Measurements from ENCODE around the gene KANTR.

Gene KANTR, protein sequence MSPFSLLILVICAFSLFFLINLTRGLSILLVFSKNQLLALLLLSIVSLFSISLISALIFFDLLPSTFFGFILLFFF

DNA sequence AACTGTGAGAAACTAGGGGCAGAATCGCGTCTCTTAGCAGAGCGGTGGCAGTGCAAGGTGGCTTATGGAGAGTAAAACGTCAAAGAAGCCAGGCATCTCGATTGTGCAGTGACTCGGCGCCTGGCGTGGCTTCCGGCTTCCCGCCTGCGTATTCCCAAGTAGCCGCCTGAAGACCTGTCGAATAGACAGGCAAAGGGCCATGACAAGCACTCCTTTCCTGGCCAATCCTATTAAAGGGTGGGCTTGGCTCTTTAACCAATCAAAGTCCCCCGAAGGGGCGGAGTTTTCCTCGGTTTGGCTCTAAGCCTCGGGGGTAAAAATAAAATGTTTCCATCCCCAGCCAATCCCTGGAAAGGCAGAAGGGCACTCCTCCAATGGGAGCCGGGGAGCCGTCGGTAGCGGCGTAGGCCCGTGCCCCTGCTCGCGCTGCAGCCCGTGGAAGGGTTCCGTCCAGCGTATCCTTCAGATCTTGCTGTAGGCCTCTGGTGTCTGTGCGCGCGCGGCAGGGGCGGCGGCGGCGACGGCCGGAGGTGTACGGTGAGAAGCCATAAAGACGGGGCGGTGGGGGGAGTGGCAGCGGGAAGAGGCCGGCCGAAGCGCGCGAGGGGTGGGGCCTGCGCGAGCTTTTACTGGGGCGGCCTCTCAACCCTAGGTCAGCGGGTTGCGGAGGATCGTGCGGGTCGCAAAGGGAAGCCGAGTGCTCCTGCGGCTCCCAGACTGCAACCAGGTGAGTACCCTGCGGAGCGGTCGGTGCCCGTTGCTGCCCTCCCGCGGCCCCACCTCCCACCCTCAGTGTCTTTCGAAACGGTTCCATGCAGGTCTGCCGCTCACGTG is at the start of gene KANTR:
TSS of gene KANTR (plus strand) at position 395 of the 834 bp plus-strand sequence. CDS start 30,131 bp downstream, outside the sequence.
- DNase-seq: peak; percentile 88 to 89

DNA sequence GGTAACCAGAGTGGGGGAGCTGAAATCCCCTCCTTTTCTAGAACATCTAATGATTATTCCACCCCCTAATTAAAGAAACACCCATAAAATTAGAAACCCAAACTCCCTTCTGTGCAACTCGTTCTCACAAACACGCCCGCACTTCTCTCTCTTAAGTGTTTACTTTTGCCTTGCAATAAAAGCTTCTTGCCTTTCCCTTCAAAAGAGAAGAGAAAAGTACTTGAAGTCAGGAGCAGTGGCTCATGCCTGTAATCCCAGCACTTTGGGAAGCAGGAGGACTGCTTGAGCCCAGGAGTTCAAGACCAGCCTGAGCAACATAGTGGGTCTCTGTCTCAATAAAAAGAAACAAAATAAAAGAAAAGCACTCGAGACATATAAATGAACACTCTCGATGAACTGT is 48.9 kb upstream of the KANTR start:
- DNase-seq: no peak

DNA sequence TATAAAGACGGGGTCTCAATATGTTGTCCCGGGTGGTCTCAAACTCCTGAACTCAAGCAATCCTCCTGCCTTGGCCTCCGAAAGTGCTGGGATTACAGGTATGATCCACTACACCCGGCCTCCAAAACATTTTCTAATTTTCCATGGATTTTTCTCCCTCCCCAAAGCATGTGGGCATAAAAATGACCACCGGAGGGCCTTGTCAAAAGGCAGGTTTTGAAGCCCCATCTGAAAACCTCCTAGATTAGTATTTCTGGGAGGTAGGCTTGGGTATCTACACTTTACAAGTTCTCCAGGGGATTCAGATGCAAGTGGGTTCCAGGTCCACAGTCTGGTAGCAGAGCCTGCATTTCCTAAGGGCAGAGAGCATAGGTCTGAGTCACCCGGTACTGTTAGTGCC is 46.7 kb upstream of the KANTR start:
- peak in 1 of 2 experiments; percentile 1 for DNase-seq

DNA sequence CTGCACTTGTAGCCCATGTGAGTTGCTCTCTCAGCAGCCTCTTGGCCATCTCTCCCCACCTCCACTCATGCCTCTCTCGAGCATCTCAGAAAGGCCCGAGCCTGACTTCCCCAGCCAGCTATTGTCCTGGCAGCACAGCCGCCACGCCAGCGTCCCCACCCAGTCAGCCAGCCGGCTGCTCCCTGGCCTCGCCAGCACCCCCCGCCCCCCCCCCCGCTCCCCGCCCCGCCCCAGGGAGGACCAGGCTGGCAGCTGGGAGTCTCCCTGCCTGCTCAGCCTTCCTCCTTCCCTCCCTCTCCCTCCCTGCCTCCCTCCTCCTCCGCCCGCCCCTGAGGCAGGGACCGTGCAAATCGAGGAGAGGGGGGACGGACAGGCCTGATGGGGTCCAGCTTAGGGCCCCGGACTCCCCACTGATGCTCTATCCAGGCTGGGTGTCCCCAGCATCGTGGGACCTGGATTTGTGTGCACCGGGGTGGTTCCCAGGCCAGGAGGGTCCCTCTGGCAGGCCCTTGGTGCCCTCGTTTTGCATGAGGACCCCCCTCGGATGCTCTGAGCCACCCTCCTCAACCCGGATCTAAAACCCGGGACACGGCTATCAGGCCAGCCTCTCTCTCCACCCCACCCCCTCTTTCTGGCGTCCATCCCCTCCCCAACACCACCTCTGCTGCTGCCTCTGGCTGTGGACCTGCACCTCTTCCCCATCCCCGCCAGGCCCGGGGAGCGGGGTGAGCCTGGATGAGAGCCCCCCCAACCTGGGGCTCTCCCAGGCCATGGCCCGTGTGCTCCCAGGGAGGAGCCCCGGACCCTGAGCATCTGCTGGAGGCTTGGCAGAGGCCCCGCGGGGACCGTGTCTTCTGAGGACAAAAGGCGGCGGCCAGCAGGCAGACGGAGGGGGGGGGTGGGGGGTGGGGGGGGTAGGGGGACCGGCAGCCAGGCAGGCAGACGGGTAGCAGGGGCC is 45.5 kb upstream of the KANTR start, which contains the start of gene GPR173:
TSS of gene GPR173 (plus strand) at position 621 of the 958 bp plus-strand sequence. CDS start 27,833 bp downstream, outside the sequence.
- peak; percentile 12 to 46 for DNase-seq

DNA sequence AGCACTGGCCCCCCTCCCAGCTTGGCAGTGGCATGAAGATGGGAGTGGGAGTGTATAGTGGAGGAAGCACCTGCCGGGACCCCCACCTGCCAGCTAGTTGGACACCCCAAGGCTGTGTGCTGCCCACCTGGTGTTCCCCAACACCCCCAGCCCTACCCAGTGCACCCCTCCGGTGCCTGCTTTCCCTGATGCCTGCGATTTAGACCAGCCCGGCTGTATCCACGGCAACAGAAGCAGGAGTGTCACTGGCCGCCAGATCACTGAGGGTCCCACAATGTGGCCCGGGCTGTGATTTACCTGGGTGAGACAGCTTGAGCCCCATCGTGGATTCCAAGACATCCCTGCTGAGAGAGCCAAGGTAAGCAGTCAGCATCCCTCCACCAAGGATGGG is 44.8 kb upstream of the KANTR start:
- no peak for DNase-seq

DNA sequence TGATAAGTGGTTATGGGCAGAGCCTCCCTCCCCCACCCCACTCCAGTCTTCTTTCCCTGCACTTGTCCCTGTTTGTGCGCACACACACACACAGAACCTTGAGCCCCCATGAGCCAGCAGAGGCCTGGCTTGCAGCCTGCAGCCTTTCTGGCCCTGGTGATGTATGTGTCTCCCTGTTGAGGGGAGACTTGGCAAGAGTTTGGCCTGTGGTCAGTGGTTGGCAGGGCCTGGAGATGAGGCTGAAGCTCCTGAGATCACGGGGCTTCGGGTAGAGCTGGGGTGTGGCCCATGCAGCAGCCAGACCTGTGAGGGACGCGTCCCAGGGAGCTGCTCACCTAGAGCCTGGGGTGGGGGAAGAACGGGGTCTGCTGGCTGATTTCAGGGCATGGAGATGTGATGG is 43.1 kb upstream of the KANTR start:
- no peak for DNase-seq

DNA sequence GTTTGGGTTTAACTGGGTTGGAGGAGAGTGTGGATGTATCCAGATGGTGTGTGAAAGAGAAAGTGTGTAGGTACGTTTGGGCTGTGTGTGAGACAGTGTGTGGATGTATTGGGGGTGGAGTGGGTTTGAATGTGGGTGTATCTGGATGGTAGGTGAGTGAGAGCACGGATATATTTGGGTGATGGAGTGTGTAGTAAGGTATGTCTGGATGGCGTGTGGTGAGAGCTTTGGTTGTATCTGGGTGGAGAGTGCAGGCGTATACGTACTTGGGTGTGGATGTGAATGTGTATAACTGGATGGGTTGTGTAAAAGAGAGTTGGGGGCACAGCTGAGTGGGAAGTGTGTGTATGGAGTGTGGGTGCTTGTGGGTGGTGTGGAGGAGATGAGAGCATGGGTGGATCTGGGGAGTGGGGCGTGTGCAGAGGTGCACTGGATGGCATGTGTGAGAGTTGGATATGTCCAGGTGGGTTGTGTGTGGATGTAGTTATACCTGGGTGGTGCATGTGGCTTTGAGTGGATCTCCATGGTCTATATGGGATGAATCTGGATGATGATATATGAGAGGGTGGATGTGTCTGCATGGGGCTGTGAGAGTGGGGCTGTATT is 38.6 kb upstream of the KANTR start:
- DNase-seq: no peak

DNA sequence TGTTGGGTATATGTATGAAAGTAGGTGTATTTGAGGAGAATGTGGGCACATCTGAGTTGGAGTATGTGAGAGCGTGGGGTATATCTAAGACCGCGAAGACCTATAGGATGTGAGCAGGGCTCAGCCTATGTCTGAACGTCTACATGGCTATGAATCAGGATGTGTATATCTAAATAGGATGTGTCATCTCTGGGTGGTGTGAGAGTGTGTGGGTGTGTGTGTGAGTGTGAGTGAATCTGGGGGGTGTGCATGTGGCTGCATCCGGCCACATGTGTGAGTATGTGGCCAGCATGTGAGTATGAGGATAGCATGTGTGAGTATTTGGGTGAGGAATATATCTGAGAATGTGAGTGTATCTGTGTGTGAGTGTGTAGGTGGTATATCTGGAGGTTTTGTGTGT is 37.6 kb upstream of the KANTR start:
- DNase-seq: no peak

DNA sequence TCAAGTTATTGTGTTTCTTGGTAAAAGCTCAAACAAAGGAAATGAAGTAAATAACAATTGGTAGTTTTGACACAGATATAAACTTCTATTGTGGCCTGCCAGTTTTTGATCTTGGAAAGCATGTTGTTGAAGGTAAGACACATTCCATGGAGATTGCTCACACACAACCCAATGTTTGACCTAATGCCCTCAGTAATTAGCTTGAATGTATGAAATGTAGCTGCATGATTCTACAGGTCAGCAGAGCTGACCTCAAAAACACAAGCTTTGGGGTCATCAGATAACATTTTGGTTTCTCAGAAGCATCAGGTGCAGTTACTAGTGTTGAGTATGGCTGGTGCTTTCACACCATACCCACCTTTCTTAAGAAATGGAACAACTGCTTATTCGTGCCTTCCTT is 28.8 kb upstream of the KANTR start:
- no peak for DNase-seq

DNA sequence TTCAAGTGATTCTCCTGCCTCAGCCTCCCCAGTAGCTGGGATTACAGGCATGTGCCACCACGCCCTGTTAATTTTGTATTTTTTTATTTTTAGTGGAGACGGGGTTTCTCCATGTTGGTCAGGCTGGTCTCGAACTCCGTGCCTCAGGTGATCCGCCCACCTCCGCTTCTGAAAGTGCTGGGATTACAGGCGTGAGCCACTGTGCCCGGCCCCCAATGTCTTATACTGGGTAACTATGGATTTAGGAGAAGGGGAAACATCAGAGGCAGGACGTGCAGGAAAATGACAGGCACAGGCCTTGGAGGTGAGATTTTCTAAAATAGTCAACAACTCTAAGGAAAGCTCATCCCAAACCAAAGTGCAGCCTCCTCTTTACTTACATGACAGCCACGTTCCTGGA is 22.9 kb upstream of the KANTR start:
- no peak for DNase-seq

DNA sequence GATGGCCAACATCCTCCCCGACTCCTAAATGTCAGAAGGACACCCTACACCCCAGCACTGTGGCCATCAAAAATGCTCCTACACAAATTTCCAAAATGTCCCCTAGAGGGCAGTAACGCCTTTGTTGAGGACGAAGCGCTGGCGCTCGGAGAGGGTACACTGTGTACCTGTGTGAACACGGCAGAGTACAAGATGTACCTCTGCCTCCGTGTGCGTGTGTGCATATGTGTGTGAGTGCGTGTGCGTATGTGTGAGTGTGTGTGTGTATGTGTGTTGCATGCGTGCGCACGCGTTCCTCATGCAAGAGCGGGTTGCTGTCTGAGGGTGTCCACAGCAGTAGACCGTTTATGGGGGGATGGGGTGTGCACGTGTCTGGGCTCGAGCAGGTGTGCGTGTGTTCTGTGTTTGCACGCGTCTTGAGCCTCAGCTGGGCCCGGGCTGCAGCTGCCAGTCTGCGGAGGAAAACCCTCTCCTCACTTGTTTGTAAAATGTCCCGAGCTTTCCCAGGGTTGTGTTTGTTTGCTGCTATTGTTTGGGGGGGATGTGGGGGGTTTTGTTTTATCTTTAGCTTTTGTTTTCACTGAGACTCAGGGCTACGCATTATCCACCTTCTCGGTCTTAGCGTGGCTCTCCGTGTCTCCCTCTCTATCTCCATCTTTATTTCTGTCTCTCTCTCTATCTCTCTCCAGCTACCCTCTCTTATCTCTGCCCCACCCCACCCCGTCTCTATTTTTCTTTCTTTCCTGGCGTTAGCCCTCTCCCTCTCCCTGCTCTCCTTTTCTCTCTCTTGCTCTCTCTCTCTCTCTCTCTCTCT is 22.1 kb upstream of the KANTR start:
- DNase-seq: peak; percentile 73 to 76

DNA sequence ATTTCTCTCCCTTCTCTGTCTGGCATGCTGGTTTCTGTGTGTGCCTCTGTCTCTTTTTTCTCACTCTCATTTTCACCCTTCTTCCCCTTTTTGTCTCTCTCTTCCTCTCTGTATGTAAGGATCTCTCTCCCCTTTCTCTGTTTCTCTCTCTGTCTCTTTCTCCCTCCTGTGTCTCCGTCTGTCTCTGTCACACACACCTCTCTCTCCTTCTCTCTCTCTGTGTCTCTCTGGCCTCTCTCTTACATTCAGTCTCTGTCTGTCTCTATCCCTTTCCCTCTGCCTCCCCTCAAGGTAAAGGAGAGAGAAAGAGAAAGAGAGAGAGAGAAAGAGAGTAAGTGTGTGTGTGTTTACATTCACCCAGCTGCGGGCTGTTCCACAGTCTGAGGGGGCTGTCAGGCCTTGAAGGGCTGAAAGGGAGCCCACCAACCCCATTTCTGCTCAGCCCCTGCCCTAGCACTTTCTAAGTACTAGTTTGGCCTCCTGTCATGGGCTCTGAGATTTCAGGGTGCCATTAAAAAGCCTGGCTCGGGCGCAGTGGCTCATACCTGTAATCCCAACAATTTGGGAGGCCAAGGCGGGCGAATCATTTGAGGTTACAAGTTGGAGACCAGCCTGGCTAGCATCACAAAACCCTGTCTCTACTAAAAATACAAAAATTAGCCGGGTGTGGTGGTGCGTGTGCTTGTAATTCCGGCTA is 21.4 kb upstream of the KANTR start:
- no peak for DNase-seq

DNA sequence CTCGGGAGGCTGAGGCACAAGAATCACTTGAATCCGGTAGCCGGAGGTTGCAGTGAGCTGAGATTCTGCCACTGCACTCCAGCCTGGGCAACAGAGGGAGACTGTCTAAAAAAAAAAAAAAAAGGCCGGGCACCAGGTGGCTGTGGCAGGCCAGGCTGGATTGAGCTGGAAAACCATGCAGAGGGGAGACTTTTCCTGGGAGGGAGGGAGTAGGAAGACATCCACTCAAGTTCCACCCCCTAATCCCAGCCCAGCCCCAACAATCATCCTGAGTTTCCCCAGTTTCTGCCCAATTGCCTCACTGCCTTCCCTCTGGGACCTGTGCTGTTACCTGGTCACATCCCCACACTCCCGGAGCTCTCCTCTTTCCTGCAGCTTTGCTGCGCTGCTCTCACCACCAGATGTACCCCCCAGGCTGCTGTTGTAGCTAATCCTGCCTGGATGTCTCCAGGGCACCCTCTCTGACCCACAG is 20.8 kb upstream of the KANTR start:
- peak; percentile 51 to 52 for DNase-seq

DNA sequence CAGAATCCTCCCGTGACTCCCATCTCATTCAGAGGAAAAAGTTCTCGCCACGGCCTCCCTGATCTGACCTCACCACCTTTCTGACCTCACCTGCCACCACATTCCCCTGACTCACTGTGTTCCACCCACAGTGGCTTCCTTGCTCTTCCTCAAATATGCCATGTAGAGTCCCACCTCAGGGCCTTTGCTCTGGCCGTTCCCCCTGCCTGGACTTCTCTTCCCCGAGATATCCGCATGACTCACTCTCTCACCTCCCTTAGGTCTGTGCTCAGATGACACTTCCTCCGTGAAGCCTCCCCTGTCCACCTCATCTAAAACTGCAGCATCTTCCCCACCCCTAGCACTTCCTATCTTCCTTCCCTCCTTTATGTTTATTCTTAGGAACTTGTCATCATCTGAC is 18.9 kb upstream of the KANTR start:
- no peak for DNase-seq

DNA sequence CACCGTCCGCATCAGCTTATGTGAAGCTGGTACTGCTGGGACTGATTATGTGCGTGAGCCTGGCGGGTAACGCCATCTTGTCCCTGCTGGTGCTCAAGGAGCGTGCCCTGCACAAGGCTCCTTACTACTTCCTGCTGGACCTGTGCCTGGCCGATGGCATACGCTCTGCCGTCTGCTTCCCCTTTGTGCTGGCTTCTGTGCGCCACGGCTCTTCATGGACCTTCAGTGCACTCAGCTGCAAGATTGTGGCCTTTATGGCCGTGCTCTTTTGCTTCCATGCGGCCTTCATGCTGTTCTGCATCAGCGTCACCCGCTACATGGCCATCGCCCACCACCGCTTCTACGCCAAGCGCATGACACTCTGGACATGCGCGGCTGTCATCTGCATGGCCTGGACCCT is 17.3 kb upstream of the KANTR start:
- DNase-seq: no peak

DNA sequence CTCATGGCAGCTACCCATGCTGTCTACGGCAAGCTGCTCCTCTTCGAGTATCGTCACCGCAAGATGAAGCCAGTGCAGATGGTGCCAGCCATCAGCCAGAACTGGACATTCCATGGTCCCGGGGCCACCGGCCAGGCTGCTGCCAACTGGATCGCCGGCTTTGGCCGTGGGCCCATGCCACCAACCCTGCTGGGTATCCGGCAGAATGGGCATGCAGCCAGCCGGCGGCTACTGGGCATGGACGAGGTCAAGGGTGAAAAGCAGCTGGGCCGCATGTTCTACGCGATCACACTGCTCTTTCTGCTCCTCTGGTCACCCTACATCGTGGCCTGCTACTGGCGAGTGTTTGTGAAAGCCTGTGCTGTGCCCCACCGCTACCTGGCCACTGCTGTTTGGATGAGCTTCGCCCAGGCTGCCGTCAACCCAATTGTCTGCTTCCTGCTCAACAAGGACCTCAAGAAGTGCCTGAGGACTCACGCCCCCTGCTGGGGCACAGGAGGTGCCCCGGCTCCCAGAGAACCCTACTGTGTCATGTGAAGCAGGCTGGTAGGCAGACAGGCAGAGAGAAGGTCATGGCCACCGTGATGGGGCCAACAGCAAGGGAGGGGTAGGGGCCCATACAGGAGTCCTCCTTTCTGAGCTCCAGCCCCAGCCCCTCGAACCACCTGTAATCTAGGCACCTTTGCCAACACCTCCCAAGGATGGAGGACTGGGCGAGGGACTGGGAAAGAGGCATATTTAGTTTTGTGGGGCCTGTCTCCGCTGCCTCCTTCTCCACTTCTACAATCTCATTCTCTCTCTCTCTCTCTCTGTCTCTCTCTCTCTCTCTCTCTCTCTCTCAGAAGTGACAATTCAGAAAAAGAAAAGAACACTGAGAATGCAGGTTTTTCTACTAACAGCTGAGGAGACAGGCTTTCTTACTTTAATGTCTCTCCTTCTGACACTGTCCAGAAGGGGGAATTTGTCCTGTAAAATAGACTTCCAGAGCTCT is 16.4 kb upstream of the KANTR start:
- no peak for DNase-seq

DNA sequence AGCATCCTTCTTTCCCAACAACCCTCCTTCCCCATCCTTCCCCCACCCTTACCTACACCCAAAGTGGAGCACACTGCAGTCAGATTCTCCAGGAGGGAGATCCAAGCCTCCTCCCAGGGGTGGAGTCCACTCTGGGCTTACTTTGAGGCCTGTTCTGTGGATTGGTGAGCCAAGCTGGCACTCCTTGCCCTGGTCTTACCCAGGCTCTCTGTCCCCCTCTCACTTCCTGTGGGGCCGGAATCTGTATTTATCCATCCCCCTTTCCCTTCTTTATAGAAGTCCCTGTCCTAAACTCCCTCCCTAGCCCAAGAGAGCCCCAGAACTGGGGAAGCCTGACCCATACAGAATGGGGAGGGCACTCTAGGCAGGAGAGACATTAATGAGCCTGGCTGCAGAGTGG is 15.0 kb upstream of the KANTR start:
- no peak for DNase-seq

DNA sequence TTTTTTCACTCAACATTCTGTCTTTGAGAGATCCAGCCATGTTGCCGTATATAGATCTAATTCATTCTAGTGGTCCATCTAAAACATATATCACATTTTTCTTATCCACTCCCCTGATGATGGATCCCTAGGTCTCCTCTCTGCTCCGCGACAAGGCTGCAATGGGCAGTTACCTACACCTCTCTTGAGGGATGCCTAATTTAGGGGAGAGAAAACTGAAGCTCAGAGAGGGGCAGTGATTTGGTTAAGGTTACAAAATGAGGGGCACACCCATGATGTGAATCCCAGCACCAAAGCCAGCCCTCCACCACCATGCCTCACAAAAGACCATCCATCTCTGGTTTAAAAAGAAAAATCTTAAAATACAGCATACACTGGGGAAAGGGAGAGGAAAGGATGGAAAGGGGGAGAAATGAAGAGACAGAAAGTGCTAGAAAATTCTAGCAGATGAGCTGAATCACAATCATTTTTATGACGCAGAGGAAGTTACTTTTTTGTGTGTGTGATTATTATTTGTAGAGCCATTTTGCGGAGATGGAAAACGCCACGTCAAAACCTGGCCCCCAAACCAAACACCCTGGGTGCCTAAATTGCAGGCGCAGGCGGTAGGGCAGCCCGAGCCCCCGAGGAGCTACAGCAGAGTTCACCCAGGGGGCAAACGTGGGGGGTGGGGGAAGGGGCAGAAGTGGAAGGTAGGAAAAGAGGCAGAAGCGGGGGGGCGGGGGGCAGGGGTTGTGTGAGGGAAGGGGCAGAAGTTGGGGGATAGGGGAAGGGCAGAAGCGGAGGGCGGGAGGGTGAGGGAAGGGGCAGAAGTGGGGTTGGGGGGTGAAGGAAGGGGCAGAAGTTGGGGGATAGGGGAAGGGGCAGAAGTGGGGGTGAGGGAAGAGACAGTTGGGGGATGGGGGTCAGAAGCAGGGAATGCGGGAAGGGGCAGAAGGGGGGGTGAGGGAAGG is 13.0 kb upstream of the KANTR start:
- DNase-seq: no peak
